OCI-LY7 (cell line): ENCODE results near the gene KANSL3. TPM values are rescaled to one million over a fixed set of nuclear protein-coding genes. Genes with fewer than 3 reads are reported as not detected.

Source experiments
- BruUV-seq: library from RNA; stranded (reverse); fragments of 400-500 nt; replicated peaks from 2 replicates; lab custom pipeline; 2021; lab: Mats Ljungman, UMichigan
- CTCF ChIA-PET: fragments of 300-600 bp; sonication (Branson Sonifier 250); formaldehyde crosslinking; loops from one replicate; lab custom pipeline; 2022; ENCODE audit warnings: antibody characterized with exemption; ENCODE audit not compliant: unreplicated experiment; lab: Charles Lee
- POLR2A ChIA-PET: fragments of 300-600 bp; sonication (Branson Sonifier 250); formaldehyde crosslinking; loops from one replicate; lab custom pipeline; 2022; ENCODE audit warnings: antibody characterized with exemption; lab: Charles Lee
- DNase-seq: peaks from one replicate; pipeline ENCODE4 v3.0.0-alpha.2; 2015; ENCODE audit warnings: low spot score
- H2AFZ ChIP-seq: fragments of 200-600 bp; sonication (generic), shearing (Covaris generic); 2 replicates; pipeline ENCODE4 v1.6.1; 2014; ENCODE audit warnings: mild to moderate bottlenecking, antibody characterized with exemption, low read length, moderate library complexity
- H3K27ac ChIP-seq: fragments of 200-600 bp; sonication (generic); 2 replicates; pipeline ENCODE4 v1.5.1; 2014; ENCODE audit warnings: mixed run types, low read depth, mild to moderate bottlenecking, moderate library complexity, low read length, inconsistent platforms; ENCODE audit not compliant: poor library complexity, severe bottlenecking
- H3K36me3 ChIP-seq: fragments of 200-600 bp; sonication (generic); 2 replicates; pipeline ENCODE4 v1.6.1; 2014; ENCODE audit warnings: mild to moderate bottlenecking, antibody characterized with exemption, low read length, moderate library complexity, mixed read lengths; ENCODE audit not compliant: insufficient read depth
- H3K4me1 ChIP-seq: fragments of 200-600 bp; sonication (generic); 2 replicates; pipeline ENCODE4 v1.5.1; 2014; ENCODE audit warnings: mild to moderate bottlenecking, low read length; ENCODE audit not compliant: insufficient read depth, poor library complexity, severe bottlenecking
- H3K4me2 ChIP-seq: fragments of 200-600 bp; sonication (generic); 2 replicates; pipeline ENCODE4 v1.6.1; 2014; ENCODE audit warnings: mild to moderate bottlenecking, low read length
- H3K4me3 ChIP-seq: fragments of 200-600 bp; sonication (generic); 2 replicates; pipeline ENCODE4 v1.5.1; 2014; ENCODE audit warnings: mild to moderate bottlenecking, low read depth, low read length; ENCODE audit not compliant: poor library complexity, severe bottlenecking
- H3K79me2 ChIP-seq: fragments of 200-600 bp; sonication (generic); 2 replicates; pipeline ENCODE4 v1.6.1; 2016; ENCODE audit warnings: low read depth, mild to moderate bottlenecking, low read length, moderate library complexity, mixed read lengths; ENCODE audit not compliant: insufficient read depth
- H3K9me2 ChIP-seq: fragments of 200-600 bp; sonication (generic); 2 replicates; pipeline ENCODE4 v1.6.1; 2016; ENCODE audit warnings: mild to moderate bottlenecking, low read length, mixed read lengths; ENCODE audit not compliant: insufficient read depth
- H3K9me3 ChIP-seq: fragments of 200-600 bp; sonication (generic); 2 replicates; pipeline ENCODE4 v1.6.1; 2014; ENCODE audit warnings: mild to moderate bottlenecking, mixed run types, low read length, mixed read lengths
- H4K20me1 ChIP-seq: fragments of 200-600 bp; sonication (generic); 2 replicates; pipeline ENCODE4 v1.6.1; 2014; ENCODE audit warnings: mild to moderate bottlenecking, antibody characterized with exemption, low read length, moderate library complexity, mixed read lengths; ENCODE audit not compliant: insufficient read depth
- EZH2phosphoT487 ChIP-seq: fragments of 200-600 bp; sonication (generic); IDR thresholded peaks from 2 replicates; pipeline ENCODE4 v1.6.1; 2018; ENCODE audit warnings: low read depth, borderline replicate concordance, mild to moderate bottlenecking, mixed run types, antibody characterized with exemption, low read length, moderate library complexity, mixed read lengths
- intact Hi-C: fragments of 100-400 bp; cut with micrococcal nuclease; formaldehyde crosslinking; loops from one replicate; pipeline ENCODE4 v1.10.0; 2022; ENCODE audit not compliant: unreplicated experiment
- total RNA-seq, 2 experiments: library from RNA; depleted of rRNA in 1 of 2; stranded (reverse); fragments of >200 nt in 1 of 2; shearing (Covaris generic) in 1 of 2; gene quantifications; 2 replicates each; pipeline ENCODE4 v1.2.3, GENCODE V29; 2014 to 2022
- TF ChIP-seq, protein P1 (sequence below): fragments of 200-600 bp; sonication (generic); conservative IDR thresholded peaks from 2 replicates; pipeline ENCODE4 v1.5.1; 2014; ENCODE audit warnings: mild to moderate bottlenecking, antibody characterized with exemption, low read length, moderate library complexity, mixed read lengths

The KANSL3 gene
- total RNA-seq, 2 experiments from 2014 or later: 46.4 to 51.6 TPM

DNA sequence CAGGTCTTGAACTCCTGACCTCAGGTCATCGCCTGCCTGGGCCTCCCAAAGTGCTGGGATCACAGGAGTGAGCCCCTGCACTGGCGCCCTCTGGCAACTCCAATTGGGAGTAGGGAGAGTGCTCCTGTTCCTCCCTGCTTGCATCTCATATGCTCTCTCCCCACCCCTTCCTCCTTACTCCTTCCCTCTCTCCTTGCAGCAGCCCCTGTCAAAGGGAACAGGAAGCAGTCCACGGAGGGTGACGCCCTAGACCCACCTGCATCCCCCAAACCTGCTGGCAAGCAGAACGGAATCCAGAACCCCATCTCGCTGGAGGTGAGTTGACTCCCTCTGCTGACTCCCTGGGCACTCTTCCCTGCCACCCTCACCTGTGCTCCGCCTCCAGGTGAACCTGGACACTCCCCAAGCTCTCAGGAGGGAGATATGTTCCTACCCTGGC, 90.9 kb downstream of the KANSL3 start:
- Histone ChIP-seq H3K9me3 (no peaks in the 10 kb centered on the region), H3K4me3 (no peak overlapping the region), H3K36me3 (no peaks in the 10 kb centered on the region), H4K20me1 (no peaks in the 10 kb centered on the region), H3K9me2 (no peaks in the 10 kb centered on the region), H3K79me2 (no peaks in the 10 kb centered on the region), H3K4me2 (no peak overlapping the region), H3K4me1 (no peaks in the 10 kb centered on the region), H3K27ac (no peak overlapping the region), H2AFZ (no peak overlapping the region)
- intact Hi-C loops: no loop called here
- DNase-seq: no peak
- BruUV-seq: no TSS peak
- TF ChIP-seq, protein P1, sequence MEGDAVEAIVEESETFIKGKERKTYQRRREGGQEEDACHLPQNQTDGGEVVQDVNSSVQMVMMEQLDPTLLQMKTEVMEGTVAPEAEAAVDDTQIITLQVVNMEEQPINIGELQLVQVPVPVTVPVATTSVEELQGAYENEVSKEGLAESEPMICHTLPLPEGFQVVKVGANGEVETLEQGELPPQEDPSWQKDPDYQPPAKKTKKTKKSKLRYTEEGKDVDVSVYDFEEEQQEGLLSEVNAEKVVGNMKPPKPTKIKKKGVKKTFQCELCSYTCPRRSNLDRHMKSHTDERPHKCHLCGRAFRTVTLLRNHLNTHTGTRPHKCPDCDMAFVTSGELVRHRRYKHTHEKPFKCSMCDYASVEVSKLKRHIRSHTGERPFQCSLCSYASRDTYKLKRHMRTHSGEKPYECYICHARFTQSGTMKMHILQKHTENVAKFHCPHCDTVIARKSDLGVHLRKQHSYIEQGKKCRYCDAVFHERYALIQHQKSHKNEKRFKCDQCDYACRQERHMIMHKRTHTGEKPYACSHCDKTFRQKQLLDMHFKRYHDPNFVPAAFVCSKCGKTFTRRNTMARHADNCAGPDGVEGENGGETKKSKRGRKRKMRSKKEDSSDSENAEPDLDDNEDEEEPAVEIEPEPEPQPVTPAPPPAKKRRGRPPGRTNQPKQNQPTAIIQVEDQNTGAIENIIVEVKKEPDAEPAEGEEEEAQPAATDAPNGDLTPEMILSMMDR: no peak
- TF ChIP-seq EZH2phosphoT487: no peak
- ChIA-PET CTCF (no interaction called here), POLR2A (no interaction called here)

- no peaks in the 10 kb centered on the region for H3K36me3 ChIP-seq
- POLR2A ChIA-PET: interaction anchor here (0.7 kb wide), 1 partner anchor 50 kb away, joined by 3 read pairs; no protein-coding TSS in a partner anchor
- H3K4me3 ChIP-seq: no peak overlapping the region
- no peaks in the 10 kb centered on the region for H3K9me3 ChIP-seq
- H4K20me1 ChIP-seq: no peaks in the 10 kb centered on the region
- BruUV-seq: no TSS peak
- H3K79me2 ChIP-seq: no peaks in the 10 kb centered on the region
- no peak for DNase-seq
- H2AFZ ChIP-seq: no peak overlapping the region
- no peaks in the 10 kb centered on the region for H3K4me1 ChIP-seq
- intact Hi-C loops: no loop called here
- H3K4me2 ChIP-seq: no peak overlapping the region
- H3K9me2 ChIP-seq: no peaks in the 10 kb centered on the region
- CTCF ChIA-PET: no interaction called here
- TF ChIP-seq EZH2phosphoT487: no peak
- TF ChIP-seq, protein P1: no peak
- no peak overlapping the region for H3K27ac ChIP-seq
Observed at GRCh38 chr2:96546797-96547196, 91.3 kb downstream of the KANSL3 start.

DNA sequence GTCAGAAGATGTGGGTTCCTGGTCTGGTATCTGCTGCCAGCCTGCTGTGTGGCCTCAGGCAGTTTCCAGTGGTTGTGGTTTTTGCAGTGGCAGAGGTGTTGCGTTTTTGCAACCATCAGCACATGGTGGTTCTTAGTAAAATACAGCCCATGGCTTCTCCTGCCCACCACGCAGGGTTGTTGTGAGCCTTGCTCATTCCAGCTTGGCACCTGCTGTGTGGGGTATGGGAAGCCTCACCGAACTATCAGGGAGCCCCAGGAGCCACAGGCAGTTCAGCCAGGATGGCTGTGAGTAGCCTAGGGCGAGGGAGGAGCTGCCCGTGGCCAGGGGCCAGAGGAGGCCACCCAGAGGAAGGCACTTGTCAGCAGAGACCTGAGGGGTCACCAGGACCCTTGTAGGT, 91.8 kb downstream of the KANSL3 start:
- TF ChIP-seq, protein P1: no peak
- no peak for TF ChIP-seq EZH2phosphoT487
- no TSS peak for BruUV-seq
- no peaks in the 10 kb centered on the region for H3K9me3 ChIP-seq
- H3K4me2 ChIP-seq: no peak overlapping the region
- intact Hi-C loops: no loop called here
- POLR2A ChIA-PET: interaction anchor here (0.7 kb wide), 1 partner anchor 49 kb away, joined by 3 read pairs; no protein-coding TSS in a partner anchor
- no peaks in the 10 kb centered on the region for H3K9me2 ChIP-seq
- no peak for DNase-seq
- no peaks in the 10 kb centered on the region for H4K20me1 ChIP-seq
- no peaks in the 10 kb centered on the region for H3K36me3 ChIP-seq
- H3K4me3 ChIP-seq: no peak overlapping the region
- H3K4me1 ChIP-seq: no peaks in the 10 kb centered on the region
- CTCF ChIA-PET: no interaction called here
- no peaks in the 10 kb centered on the region for H3K79me2 ChIP-seq
- no peak overlapping the region for H3K27ac ChIP-seq
- no peak overlapping the region for H2AFZ ChIP-seq

Other genes starting within 250 kb of the KANSL3 start
- gene NEURL3, start 133.0 kb downstream of the KANSL3 start, total RNA-seq (2014; rRNA removed; shearing (Covaris generic)): not detected in 2 replicates
- gene NEURL3, start 133.0 kb downstream of the KANSL3 start, total RNA-seq (2022): not detected in 2 replicates
- gene ARID5A, start 101.6 kb downstream of the KANSL3 start, total RNA-seq (2014; rRNA removed; shearing (Covaris generic)): 4.4 and 6.0 TPM in 2 replicates
- 5.7 and 6.0 TPM in 2 replicates for gene ARID5A, start 101.6 kb downstream of the KANSL3 start, total RNA-seq (2022)
- not detected in 2 replicates for gene FER1L5, start 4.5 kb upstream of the KANSL3 start, total RNA-seq (2014; rRNA removed; shearing (Covaris generic))
- gene FER1L5, start 4.5 kb upstream of the KANSL3 start, total RNA-seq (2022): not detected in 2 replicates
- gene LMAN2L, start 101.8 kb upstream of the KANSL3 start, total RNA-seq (2014; rRNA removed; shearing (Covaris generic)): 12.9 and 15.5 TPM in 2 replicates
- gene LMAN2L, start 101.8 kb upstream of the KANSL3 start, total RNA-seq (2022): 10.8 and 11.3 TPM in 2 replicates
- gene CNNM4, start 122.6 kb upstream of the KANSL3 start, total RNA-seq (2014; rRNA removed; shearing (Covaris generic)): 5.1 and 5.4 TPM in 2 replicates
- gene CNNM4, start 122.6 kb upstream of the KANSL3 start, total RNA-seq (2022): 5.9 and 6.4 TPM in 2 replicates
- 9.1 and 13.5 TPM in 2 replicates for gene CNNM3, start 178.0 kb upstream of the KANSL3 start, total RNA-seq (2014; rRNA removed; shearing (Covaris generic))
- gene CNNM3, start 178.0 kb upstream of the KANSL3 start, total RNA-seq (2022): 18.2 and 18.6 TPM in 2 replicates
- gene ANKRD23, start 205.7 kb upstream of the KANSL3 start, total RNA-seq (2014; rRNA removed; shearing (Covaris generic)): 6.4 and 6.5 TPM in 2 replicates
- gene ANKRD23, start 205.7 kb upstream of the KANSL3 start, total RNA-seq (2022): 6.7 and 6.9 TPM in 2 replicates
- 16.0 and 24.1 TPM in 2 replicates for gene ANKRD39, start 219.7 kb upstream of the KANSL3 start, total RNA-seq (2014; rRNA removed; shearing (Covaris generic))
- gene ANKRD39, start 219.7 kb upstream of the KANSL3 start, total RNA-seq (2022): 20.7 and 22.2 TPM in 2 replicates
- 0.06 TPM in 1 of 2 replicates, not detected in the other for gene SEMA4C, start 231.8 kb upstream of the KANSL3 start, total RNA-seq (2014; rRNA removed; shearing (Covaris generic))
- gene SEMA4C, start 231.8 kb upstream of the KANSL3 start, total RNA-seq (2022): 0.19 TPM in 1 of 2 replicates, not detected in the other